GM23248 (cell line): ENCODE data around the gene CYP39A1.

Experiments
- EZH2 ChIP-seq: fragments of 200-600 bp; sonication (generic); IDR thresholded peaks from 2 replicates; pipeline ENCODE4 v1.6.1; 2018; ENCODE audit warnings: antibody characterized with exemption, mild to moderate bottlenecking; ENCODE audit not compliant: insufficient read depth, poor library complexity, severe bottlenecking
- EZH2phosphoT487 ChIP-seq: fragments of 200-600 bp; sonication (generic); IDR thresholded peaks from 2 replicates; pipeline ENCODE4 v1.6.1; 2018; ENCODE audit warnings: antibody characterized with exemption, moderate library complexity, mild to moderate bottlenecking, low read depth; ENCODE audit not compliant: insufficient read depth

DNA sequence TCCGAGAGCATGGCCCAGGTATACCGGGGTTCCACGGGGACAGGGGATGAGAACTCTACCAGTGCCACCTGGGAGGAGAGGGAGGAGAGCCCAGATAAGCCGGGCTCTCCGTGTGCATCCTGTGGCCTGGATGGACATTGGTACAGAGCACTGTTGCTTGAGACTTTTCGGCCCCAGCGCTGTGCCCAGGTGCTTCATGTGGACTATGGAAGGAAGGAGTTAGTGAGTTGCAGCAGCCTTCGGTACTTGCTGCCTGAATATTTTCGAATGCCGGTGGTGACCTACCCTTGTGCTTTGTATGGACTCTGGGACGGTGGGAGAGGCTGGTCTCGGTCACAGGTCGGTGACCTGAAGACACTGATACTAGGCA is 36.3 kb upstream of the CYP39A1 start:
- no peak for TF ChIP-seq EZH2
- no peak for TF ChIP-seq EZH2phosphoT487
